HG03575 (cell line): ENCODE data around the gene CMYA5.
"Not testable (repeated sequence)": the region's sequence is repeated elsewhere in the genome, so short reads cannot be mapped to it uniquely, and the experiment has no call there.

Experiments used
- ATAC-seq: cut with Tn5 transposase; IDR thresholded peaks from one replicate; pipeline ENCODE4 v1.9.1; 2021; ENCODE audit not compliant: unreplicated experiment, insufficient number of reproducible peaks, low FRiP score; ENCODE audit errors: extremely low read depth

Gene CMYA5

DNA sequence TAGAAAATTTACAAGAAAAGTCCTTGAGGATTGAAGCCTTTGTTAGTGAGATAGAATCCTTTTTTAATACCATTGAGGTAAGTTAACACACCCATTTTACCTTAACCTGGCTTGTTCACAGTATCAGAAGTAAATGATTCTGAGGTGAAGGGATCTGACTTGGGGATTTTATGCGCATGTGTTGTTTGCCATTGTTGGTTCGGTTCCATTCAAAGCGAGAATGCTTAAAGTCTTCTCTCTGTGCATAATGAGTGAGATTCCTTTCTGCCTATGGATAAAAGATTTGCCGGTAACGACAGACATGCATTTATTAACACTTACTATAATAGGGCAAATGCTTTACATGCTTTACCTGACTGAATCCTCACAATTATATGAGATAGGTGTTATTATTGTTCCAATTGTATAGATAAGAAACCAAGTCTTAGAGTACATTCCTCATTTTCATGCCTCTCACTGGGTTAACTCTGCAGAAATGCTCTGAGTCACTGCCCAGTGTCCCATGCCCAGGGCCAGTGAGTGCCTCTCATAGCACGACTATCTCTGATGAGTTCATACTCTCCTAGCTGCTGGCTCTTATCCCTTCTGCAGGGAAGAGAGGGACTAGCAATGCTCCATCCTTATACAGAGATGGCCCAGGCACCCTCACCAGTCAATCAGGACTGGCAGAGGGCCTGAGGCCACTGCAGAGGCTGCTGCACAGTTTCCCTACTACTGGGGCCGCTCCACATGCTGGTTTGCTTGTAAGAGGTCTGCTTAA is 54.4 kb downstream of the CMYA5 start:
- no peak for ATAC-seq

DNA sequence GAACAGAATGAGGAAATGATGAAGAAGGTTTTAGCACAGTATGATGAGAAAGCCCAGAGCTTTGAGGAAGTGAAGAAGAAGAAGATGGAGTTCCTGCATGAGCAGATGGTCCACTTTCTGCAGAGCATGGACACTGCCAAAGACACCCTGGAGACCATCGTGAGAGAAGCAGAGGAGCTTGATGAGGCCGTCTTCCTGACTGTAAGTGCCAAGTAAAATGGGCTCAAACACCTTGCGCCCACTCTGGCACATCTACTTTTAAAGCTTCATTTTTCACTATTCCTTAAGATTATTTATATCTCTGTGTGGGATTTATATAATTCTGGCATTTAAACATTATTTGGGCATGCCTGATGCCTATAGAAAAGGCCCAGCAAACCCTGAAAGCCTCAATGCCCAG is 55.6 kb downstream of the CMYA5 start:
- ATAC-seq = no peak

DNA sequence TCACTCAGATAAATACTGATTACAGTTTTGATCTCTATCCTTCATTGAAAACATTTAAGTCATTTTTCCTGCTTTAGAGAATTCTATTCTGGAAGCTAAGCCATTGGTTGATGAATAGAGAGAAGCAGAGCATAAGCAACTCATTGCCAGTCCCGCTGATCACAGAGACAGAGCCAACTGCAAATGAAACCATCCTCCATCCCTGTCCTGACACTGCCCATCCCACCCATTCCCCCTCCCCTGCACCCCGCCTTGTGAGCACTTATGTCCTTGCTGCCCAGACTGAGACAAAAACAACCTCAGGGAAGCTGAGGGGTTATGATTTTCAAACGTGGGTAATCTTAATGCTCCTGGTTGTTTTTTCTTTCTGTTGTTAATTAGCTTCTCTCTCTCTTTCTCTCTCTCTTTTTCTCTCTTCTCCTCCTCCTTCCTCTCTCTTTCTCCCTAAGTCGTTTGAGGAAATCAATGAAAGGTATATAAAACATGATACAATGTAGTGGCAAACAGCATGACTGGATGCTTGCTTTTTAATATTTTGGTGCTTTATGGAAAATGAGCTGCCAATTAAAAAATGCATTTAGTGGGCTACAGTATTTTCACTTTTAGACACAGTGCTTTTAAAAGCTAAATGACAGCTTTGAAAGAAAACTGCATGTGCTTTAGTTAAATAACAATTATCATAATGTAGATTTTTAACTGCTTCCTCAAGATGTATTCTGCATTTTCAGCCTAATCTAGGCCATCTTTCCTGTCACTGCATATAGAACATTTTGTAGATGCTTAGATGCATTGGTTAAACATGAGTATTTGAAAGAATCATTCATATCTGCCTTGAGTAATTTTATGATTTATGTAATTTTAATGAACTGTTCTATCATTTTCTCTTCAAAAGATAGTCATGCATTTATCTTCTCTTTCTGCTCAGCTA is 57.3 kb downstream of the CMYA5 start:
- no peak for ATAC-seq

DNA sequence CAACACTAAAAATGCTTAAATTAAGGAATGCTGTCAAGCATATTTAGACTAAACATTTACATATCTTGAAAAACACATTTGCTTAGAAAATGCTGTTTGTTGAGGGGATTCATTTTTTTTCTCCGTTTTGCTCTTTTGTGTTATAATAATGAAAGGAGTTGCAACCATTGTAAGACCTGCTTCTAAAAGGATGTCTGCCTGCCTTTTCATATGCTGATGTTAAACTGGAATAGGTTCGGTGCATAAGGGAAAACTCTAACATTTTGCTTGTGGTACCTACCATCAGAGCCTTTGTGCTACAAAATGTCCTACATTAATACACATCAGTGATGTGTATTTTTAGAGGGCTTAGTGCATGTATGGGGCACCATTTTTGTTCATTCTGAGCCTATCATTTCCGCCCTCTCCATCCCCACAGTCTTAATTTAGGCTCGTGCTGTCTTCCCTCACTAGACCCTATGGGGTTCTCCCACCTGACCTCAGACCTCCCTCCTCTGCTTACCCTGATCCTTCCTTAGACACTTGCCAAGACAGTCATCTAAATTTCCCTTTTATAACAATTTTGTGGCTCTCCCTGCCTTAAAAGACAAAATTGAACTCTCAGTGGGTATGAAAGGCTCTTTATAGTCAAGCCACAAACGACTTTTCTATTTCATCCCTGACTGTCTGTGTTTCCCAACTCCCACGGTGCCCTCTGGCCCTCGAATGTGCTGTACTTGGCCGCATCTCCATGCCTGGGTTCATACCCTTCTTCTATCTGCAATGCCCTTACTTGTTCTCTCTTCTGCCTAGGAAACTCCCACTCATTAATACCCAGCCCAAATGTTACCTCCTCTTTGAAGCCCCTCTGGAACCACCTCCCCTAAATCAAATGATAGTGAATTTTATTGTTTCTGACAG is 61.2 kb downstream of the CMYA5 start:
- no peak for ATAC-seq

DNA sequence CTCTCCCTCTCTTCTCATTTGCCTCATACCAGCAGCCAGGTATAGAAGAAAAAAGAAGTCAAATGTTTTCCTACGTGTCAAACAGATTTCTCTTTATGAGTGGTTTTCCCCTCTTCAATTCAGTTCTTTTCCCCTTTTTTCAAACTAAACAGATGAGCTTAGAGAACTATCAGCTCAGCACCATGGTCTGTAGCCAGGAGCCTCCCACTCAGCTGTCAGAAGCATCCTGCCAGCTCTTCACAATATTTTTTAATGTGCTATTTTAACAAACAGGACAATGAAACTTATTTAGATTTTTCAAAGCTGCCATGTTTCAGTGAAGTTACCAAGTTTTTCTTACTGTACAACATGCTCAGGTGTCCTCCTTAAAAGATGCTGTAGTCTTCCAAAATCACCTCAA is 63.5 kb downstream of the CMYA5 start:
- ATAC-seq = no peak

DNA sequence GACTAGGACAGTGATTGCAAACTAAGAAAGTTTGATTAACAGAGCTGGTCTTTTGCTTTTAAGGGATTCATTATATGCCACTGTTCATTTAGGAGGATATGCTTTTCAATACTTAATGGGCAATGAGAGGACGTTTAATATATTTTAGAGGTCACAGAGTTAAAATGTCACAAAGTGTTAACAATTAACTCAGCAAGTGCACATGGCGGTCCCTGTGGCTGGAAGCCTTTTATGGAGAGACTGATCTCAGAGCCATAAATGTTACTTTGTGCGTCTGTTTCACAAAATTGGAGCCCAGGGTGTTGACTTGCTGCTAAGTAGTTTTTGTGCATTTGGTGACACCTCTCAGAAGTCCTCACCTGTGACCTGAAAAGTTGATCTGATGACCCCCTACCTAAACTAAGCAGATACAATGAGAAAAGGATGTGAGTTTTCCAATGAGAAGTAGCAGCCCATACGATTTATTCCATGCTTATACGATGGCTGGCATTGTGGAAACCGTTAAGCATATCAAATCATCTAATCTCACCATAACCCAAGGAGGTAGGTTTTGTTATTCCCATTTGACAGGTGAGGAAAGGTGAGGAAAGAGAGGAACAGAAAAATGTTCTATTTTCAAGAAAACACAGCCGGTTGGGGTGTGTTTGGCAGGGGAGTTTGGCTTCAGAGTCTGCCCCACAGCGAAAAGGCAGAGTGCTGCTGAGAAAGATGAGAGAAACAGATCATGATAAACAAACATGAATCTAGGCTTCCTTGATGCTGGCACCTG is 64.4 kb downstream of the CMYA5 start:
- ATAC-seq = no peak

DNA sequence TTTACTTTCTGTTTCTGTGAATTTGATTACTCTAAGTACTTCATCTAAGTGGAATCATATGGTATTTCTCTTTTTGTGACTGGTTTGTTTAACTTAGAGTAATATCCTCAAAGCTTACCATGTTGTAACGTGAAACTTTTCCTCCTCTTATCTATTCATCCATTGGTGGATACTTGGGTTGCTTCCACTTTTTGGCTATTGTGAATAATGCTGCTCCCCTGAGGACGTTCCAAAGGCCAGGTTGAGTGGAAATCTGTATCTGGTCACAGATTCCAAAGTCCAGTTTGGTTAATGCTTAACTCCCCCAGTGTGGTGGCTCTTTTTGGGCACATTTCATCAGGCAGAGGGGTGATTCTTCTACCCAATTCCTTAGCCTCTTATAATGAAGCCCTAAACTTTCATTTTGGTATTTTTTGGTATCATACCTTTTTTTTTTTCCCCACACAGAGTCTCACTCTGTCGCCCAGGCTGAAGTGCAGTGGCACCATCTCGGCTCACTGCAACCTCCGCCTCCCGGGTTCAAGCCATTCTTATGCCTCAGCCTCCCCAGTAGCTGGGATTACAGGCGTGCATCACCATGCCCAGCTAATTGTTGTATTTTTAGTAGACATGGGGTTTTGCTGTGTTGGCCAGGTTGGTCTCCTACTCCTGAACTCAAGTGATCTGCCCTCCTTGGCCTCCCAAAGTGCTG is 65.4 kb downstream of the CMYA5 start:
- ATAC-seq = no peak

DNA sequence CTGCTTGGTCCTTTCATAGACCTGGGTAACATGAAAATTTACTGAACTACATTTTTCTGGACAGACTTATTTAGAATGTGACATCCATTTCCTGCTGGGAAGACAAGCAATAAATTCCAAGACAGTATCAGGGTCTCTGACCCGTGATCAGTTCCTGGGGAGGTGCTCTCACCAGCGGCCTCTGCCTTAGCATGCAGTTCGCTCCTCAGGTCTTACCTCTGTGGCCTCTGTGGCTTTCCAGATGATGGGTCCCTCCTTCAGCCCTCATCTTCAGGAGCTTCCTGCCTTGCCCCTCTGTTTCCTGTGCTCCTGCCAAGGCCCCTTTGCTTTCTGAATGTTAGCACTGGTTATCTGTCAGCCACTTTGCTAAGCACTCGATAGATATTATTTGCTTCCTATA is 66.4 kb downstream of the CMYA5 start:
- ATAC-seq = no peak

DNA sequence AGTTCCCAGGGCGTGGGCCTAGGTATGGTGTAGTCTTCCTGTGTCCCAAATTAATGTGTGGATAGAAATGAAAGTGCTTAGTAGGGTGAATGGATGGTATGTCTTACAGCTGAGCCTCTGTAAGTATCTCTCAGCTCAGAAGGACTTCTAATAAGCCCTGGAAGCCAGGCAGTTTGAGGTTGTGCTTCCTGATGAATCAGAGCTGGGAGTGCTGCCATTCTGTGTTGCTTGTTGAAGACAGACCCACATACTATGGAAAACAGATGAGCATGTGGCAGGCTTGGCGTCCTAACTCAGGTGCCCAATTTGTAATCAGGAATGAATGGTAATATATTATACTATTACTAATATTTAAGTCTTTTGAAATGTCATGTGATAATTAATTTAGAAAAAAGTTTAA is 69.8 kb downstream of the CMYA5 start:
- ATAC-seq = no peak

DNA sequence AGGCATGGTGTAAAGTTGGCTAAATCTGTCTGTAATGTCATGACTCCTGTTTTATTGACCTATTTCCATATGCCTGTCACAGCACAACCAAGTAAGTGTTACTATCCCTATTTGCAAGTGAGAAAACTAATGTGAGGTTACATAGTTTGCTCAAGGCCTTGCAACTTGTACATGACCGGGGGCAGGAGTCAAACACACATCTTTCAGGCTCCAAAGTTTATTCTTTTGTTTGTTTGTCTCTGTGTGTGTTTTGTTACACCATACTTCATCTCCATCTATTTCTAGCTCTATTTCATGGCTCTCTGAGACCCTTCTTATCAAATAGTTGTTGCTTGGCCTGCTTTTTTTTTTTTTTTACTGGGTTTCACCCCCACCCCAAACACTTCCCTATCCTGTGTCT is 70.2 kb downstream of the CMYA5 start:
- ATAC-seq = no peak

DNA sequence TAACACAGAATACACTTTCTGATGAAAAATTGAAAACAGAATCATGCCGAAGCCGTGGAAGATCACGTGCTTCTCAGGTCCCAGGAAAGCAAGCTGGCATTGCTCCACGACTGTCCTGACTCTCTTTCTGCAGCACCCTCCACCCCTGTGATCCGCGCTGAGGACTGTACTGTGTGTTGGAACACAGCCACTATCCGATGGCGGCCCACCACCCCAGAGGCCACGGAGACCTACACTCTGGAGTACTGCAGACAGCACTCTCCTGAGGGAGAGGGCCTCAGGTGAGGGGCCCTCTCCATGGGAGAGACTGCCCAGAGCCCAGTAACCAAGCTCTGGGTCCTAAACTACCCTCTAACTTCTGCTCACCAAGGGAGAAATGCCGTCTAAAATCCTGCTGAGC is 73.3 kb downstream of the CMYA5 start:
- ATAC-seq = no peak

DNA sequence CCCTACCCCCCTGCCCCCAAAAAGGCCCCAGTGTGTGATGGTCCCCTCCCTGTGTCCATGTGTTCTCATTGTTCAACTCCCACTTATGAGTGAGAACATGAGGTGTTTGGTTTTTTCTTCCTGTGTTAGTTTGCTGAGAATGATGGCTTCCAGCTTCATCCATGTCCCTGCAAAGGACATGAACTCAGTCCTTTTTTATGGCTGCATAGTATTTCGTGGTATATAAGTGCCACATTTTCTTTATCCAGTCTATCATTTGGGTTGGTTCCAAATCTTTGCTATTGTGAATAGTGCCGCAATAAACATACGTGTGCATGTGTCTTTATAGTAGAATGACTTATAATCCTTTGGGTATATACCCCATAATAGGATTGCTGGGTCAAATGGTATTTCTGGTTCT is 74.5 kb downstream of the CMYA5 start:
- ATAC-seq = not testable (repeated sequence)

DNA sequence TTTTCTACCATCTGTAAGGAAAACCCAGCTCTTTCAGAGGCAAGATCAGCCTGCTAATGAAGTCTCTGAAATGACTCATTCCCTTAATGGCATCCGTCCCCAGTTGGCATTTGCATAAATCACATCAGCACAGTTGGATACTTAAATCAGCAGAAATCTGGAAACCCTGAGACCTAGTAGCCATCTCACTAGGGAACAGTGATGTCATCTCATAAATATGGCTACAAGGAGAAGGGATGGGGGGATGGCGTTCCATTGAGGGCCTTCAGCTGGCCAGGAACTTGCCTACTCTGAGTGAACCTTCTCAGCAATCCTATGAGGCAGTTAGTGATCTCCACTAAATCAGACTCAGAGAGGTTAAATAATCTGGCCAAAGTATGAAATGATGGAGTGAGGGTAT is 81.8 kb downstream of the CMYA5 start:
- ATAC-seq = no peak

DNA sequence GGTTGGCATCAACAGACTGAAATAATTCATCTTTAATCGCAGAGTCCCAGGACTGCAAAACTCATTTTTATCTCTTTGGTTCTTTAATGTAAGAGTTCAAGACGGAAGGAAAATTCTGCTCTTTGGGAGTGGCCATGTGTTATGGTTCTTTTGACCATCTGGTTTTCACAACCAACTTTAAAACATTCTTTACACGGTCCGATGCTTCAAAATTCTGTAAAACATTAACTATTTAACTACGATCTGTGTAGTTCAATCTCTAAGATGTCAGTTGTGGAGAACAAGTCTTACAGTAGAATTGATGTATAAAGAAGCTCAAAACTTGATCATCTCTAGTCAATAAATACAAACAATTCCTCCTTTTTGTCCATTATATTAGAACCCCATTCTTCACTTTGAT is 83.0 kb downstream of the CMYA5 start:
- ATAC-seq = no peak

DNA sequence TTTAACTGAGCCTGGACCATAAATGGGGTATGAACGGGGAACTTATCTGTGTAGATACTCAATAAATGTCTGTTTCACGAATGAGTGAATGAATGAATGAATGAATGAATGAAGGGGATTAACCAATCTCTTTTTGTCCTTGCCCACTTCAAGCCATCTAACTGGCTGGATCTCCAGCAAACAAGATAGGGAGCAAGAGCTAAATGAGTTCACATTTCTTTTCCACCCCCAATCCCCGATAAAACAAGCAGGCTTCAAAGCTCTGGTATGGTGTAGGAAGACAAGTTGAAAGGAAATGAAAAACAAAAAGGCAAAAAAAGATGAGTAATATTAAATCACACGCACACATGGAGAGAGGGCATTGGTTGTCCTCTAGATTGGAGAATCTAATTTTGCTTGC is 84.0 kb downstream of the CMYA5 start:
- ATAC-seq = no peak

DNA sequence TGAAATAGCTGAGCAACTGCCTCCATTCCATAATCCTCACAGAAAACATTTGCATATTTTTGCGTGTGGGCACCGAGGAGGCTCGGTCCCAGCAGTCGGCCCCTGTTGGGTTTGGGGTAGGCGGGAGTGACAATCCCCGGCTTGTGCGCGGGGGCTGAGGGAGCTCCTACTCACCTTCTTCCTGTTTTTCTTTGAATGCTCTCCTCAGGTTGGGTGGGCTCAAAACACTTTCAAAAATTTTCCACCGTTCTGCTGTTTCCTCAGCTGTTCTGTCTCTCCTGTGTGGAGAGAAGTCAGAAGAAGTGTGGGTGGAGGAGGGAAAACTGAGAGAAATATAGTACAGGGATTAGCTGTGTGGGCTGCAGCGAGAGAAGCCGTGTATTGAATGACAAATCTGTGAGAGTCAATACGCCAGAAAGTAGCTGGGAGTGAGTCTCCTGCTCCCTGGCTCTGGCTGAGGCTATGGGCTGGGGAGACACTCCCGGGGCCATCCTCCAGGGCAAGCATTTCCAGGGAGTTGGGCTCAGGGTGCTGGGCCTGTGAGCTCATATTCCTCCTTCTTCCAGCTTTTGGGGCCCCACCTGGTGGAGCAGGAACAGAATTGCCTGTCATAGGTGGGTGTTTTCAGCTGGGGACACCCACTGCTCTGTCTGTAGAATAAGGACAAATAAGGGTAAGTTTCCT is 84.7 kb downstream of the CMYA5 start:
- ATAC-seq = no peak

DNA sequence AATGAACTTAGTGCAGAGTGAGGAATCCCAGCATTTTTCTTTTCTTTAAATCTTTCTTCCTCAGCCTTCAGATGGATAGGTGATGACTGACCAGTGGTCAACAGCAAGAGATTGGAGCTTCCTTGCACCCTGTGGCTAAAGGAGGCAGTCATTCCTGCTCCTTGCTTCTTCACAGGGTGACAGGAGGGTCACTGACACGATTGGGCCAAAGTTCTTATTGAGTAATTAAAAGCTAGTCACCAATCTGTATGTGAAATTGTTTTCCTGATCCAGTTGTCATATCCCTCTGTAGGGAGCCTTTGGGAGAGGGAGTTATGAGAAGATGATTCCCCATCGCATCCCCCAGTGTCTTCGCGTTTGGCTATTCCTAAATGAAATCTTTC is 85.2 kb downstream of the CMYA5 start:
- ATAC-seq = no peak

DNA sequence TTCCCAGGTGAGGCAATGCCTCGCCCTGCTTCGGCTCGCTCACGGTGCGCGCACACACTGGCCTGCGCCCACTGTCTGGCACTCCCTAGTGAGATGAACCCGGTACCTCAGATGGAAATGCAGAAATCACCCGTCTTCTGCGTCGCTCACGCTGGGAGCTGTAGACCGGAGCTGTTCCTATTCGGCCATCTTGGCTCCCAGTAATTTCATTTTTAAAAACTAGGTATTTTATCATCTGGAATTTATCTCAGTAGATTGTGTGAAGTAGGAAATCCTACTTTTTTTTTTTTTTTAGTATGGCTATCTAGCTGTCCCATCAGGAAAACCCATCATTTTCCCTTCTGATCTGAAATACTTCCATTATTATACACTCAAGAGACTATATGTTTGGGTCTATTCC is 95.1 kb downstream of the CMYA5 start:
- not testable (repeated sequence) for ATAC-seq
